ENCODE measurements around the gene DTNB. TPM values are rescaled to one million over a fixed set of nuclear protein-coding genes. Genes with fewer than 3 reads are reported as not detected.
A peak's percentile ranks its signal among the peaks of the same experiment; 100 is the strongest.

DTNB gene
- total and polyA plus RNA-seq, 10 of the 15 experiments (the other 5 are each of a cell fraction or from before 2014, with no cell fraction given): 4.5 to 30.6 (median 11.9) TPM

DNA sequence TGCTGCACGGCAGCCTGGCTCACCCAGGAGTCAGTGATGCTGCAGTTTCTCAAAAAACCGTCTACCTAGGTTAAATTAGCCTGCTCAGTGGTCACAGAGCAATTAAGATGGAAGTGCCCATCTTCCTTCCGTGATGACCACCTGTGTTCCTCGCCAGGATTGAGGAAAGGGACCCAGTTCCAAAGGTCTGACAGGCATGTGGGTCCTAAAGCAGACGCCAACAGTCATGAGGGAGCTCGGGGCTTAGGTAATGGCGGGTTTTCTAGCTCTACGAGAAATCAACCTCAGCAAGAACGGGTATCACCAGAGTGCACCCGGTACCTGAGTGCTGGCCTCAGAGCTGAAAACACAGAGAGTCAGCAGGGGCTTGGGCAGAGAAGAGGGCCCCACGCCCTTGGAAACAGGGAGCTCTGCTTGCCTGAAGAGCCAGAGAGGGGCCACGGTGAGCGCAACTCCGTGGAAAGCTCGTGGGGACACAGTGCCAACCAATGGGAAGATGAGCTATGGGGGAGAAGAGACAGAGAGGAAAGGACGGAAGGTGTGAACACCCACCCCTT, 297.3 kb downstream of the DTNB start:
- H3K4me2 ChIP-seq (ENCODE audit: control insufficient read depth, insufficient read depth): peak overlapping the region; percentile 74
- TF ChIP-seq CBX3 (IDR thresholded peaks at IDR 0.05; ENCODE audit: borderline replicate concordance, low read depth) (no peak), PAX8 (IDR thresholded peaks at IDR 0.05) (no peak), HCFC1 (IDR thresholded peaks at IDR 0.05; ENCODE audit: low read length) (no peak), SMAD1 (IDR thresholded peaks at IDR 0.05; ENCODE audit: low read depth, partially characterized antibody) (no peak), NBN (IDR thresholded peaks at IDR 0.05) (no peak), RELA (IDR thresholded peaks at IDR 0.05; ENCODE audit: borderline replicate concordance, partially characterized antibody) (no peak), ZSCAN29 (IDR thresholded peaks at IDR 0.05) (no peak), RCOR1 (conservative IDR thresholded peaks at IDR 0.05; ENCODE audit: low read depth, low read length) (no peak), BRCA1 (IDR thresholded peaks at IDR 0.05; ENCODE audit: low read depth, low read length) (no peak), RBBP5 (conservative IDR thresholded peaks at IDR 0.05) (no peak), YBX1 (IDR thresholded peaks at IDR 0.05) (no peak), SMARCA5 (IDR thresholded peaks at IDR 0.05) (no peak)
- TF ChIP-seq, protein P1, sequence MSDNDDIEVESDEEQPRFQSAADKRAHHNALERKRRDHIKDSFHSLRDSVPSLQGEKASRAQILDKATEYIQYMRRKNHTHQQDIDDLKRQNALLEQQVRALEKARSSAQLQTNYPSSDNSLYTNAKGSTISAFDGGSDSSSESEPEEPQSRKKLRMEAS (IDR thresholded peaks at IDR 0.05; ENCODE audit: low read depth, low read length): no peak
- TF ChIP-seq, protein P2, sequence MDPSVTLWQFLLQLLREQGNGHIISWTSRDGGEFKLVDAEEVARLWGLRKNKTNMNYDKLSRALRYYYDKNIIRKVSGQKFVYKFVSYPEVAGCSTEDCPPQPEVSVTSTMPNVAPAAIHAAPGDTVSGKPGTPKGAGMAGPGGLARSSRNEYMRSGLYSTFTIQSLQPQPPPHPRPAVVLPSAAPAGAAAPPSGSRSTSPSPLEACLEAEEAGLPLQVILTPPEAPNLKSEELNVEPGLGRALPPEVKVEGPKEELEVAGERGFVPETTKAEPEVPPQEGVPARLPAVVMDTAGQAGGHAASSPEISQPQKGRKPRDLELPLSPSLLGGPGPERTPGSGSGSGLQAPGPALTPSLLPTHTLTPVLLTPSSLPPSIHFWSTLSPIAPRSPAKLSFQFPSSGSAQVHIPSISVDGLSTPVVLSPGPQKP (IDR thresholded peaks at IDR 0.05; ENCODE audit: low read depth, low read length): no peak
- TF ChIP-seq, protein P3, sequence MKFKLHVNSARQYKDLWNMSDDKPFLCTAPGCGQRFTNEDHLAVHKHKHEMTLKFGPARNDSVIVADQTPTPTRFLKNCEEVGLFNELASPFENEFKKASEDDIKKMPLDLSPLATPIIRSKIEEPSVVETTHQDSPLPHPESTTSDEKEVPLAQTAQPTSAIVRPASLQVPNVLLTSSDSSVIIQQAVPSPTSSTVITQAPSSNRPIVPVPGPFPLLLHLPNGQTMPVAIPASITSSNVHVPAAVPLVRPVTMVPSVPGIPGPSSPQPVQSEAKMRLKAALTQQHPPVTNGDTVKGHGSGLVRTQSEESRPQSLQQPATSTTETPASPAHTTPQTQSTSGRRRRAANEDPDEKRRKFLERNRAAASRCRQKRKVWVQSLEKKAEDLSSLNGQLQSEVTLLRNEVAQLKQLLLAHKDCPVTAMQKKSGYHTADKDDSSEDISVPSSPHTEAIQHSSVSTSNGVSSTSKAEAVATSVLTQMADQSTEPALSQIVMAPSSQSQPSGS (IDR thresholded peaks at IDR 0.05; ENCODE audit: low read length): no peak
- TF ChIP-seq, protein P4, sequence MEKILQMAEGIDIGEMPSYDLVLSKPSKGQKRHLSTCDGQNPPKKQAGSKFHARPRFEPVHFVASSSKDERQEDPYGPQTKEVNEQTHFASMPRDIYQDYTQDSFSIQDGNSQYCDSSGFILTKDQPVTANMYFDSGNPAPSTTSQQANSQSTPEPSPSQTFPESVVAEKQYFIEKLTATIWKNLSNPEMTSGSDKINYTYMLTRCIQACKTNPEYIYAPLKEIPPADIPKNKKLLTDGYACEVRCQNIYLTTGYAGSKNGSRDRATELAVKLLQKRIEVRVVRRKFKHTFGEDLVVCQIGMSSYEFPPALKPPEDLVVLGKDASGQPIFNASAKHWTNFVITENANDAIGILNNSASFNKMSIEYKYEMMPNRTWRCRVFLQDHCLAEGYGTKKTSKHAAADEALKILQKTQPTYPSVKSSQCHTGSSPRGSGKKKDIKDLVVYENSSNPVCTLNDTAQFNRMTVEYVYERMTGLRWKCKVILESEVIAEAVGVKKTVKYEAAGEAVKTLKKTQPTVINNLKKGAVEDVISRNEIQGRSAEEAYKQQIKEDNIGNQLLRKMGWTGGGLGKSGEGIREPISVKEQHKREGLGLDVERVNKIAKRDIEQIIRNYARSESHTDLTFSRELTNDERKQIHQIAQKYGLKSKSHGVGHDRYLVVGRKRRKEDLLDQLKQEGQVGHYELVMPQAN (conservative IDR thresholded peaks at IDR 0.05): no peak
- DNase-seq (ENCODE audit: low read depth, low spot score): no peak
- RAD21 ChIA-PET (ENCODE audit: unreplicated experiment): interaction anchor here (0.9 to 6.8 kb wide), 16 partner anchors 10 to 210 kb away, joined by 3 to 78 read pairs (median 6); no protein-coding TSS in a partner anchor
- FAIRE-seq: peak; percentile 23
- peaks cover 39% of the 10 kb centered on the region for H3K4me1 ChIP-seq (ENCODE audit: control insufficient read depth, insufficient read depth, low read length)
- POLR2A ChIA-PET: interaction anchor here (0.7 to 8.6 kb wide), 11 partner anchors 9 to 142 kb away, joined by 3 to 73 read pairs (median 5); no protein-coding TSS in a partner anchor
- no peaks in the 10 kb centered on the region for H3K79me2 ChIP-seq (ENCODE audit: control insufficient read depth, insufficient read depth, low read length)
- peak overlapping the region; percentile 81 for H2AFZ ChIP-seq (ENCODE audit: control insufficient read depth, low read depth, low read length)
- H3K9ac ChIP-seq (ENCODE audit: control insufficient read depth, insufficient read depth, low read length): peak overlapping the region; percentile 50
- H3K27me3 ChIP-seq (replicated peaks in 1 of 2; ENCODE audit: control insufficient read depth in 2 of 2, insufficient read depth in 2 of 2, low read length in 1 of 2): no peaks in the 10 kb centered on the region
- ATAC-seq: no peak
- H3K4me3 ChIP-seq: no peak overlapping the region
- no TSS peak for BruUV-seq (replicated peaks)
- SMC1A ChIA-PET (ENCODE audit: uncharacterized antibody, unreplicated experiment): interaction anchor here (0.7 to 13.4 kb wide), 21 partner anchors 11 to 210 kb away, joined by 3 to 92 read pairs (median 5); no protein-coding TSS in a partner anchor
- in situ Hi-C loops (cut with MboI) (no loop called here), intact Hi-C loops (cut with micrococcal nuclease; ENCODE audit: unreplicated experiment) (loop anchor here (2.0 kb wide), 3 partner anchors 13 to 33 kb away; no protein-coding TSS in a partner anchor)
- no peaks in the 10 kb centered on the region for H4K20me1 ChIP-seq (ENCODE audit: control insufficient read depth, insufficient read depth)
- peak overlapping the region; percentile 80; the same call in 1 of the 2 replicates for H3K27ac ChIP-seq (ENCODE audit: control insufficient read depth, insufficient read depth)
- CTCF ChIA-PET: interaction anchor here (0.6 to 8.5 kb wide), 31 partner anchors 9 to 288 kb away, joined by 3 to 126 read pairs (median 4); partner anchors contain the start of gene DNMT3A
- WGBS (ENCODE audit: insufficient coverage, insufficient replicate concordance, low lambda C conversion rate, missing lambda C conversion rate): 85% methylated on average over 14 of the region's 16 CpGs
- H3K36me3 ChIP-seq (ENCODE audit: control insufficient read depth in 2 of 2, insufficient read depth in 2 of 2, low read length in 1 of 2): no peaks in the 10 kb centered on the region
- no peaks in the 10 kb centered on the region; the same call in 2 of the 3 replicates for H3K9me3 ChIP-seq (replicated peaks; ENCODE audit: control insufficient read depth, insufficient read depth, low read length)

Measured in GM12878 (cell line).